ENCODE data around the gene ZNF385A. TPM values are rescaled to one million over a fixed set of nuclear protein-coding genes. Genes with fewer than 3 reads are reported as not detected.
A peak's percentile ranks its signal among the peaks of the same experiment; 100 is the strongest.
"Not testable (repeated sequence)": the region's sequence is repeated elsewhere in the genome, so short reads cannot be mapped to it uniquely, and the experiment has no call there.

Gene ZNF385A
- total and polyA plus RNA-seq, 2 donors = 1.6 to 13.6 TPM

GRCh38 chr12:54356951-54357356, 27.6 kb downstream of the ZNF385A start:
- Histone ChIP-seq H3K27ac (ENCODE audit: low read depth in 1 of 2, low read length in 1 of 2) (no peak overlapping the region), H3K36me3 (ENCODE audit: control insufficient read depth in 2 of 2, insufficient read depth in 2 of 2, low read length in 1 of 2) (no peaks in the 10 kb centered on the region), H3K9me3 (ENCODE audit: control insufficient read depth in 2 of 2, insufficient read depth in 1 of 2, low read length in 1 of 2) (no peaks in the 10 kb centered on the region), H3K27me3 (ENCODE audit: control insufficient read depth in 2 of 2, insufficient read depth in 1 of 2, low read length in 1 of 2) (no peaks in the 10 kb centered on the region), H3K4me3 (ENCODE audit: low read length in 2 of 2) (no peak overlapping the region), H3K4me1 (ENCODE audit: control insufficient read depth in 2 of 2, insufficient read depth in 2 of 2, low read length in 2 of 2) (peaks cover 14 to 51% of the 10 kb centered on the region in 2 donors)
- no peak for DNase-seq (ENCODE audit: low read depth in 6 of 9, low spot score in 9 of 9)
- 97% methylated on average over 4 of the region's 4 CpGs for WGBS

GRCh38 chr12:54356228-54356627, 28.3 kb downstream of the ZNF385A start:
- Histone ChIP-seq H3K27me3 (ENCODE audit: control insufficient read depth in 2 of 2, insufficient read depth in 1 of 2, low read length in 1 of 2) (no peaks in the 10 kb centered on the region), H3K9me3 (ENCODE audit: control insufficient read depth in 2 of 2, insufficient read depth in 1 of 2, low read length in 1 of 2) (no peaks in the 10 kb centered on the region), H3K4me3 (ENCODE audit: low read length in 2 of 2) (no peak overlapping the region), H3K36me3 (ENCODE audit: control insufficient read depth in 2 of 2, insufficient read depth in 2 of 2, low read length in 1 of 2) (peaks cover 4 to 5% of the 10 kb centered on the region in 2 donors), H3K4me1 (ENCODE audit: control insufficient read depth in 2 of 2, insufficient read depth in 2 of 2, low read length in 2 of 2) (peaks cover 16 to 59% of the 10 kb centered on the region in 2 donors), H3K27ac (ENCODE audit: low read depth in 1 of 2, low read length in 1 of 2) (no peak overlapping the region)
- DNase-seq (ENCODE audit: low read depth in 6 of 9, low spot score in 9 of 9) = no peak
- 97% methylated on average over 3 of the region's 3 CpGs for WGBS

GRCh38 chr12:54355104-54355815, 29.3 kb downstream of the ZNF385A start:
- 94% methylated on average over 6 of the region's 6 CpGs for WGBS
- DNase-seq (ENCODE audit: low read depth in 6 of 9, low spot score in 9 of 9) = no peak

GRCh38 chr12:54354271-54354670, 30.3 kb downstream of the ZNF385A start:
- H3K9me3 ChIP-seq (ENCODE audit: control insufficient read depth in 2 of 2, insufficient read depth in 1 of 2, low read length in 1 of 2); H3K4me3 ChIP-seq (ENCODE audit: low read length in 2 of 2); H3K27me3 ChIP-seq (ENCODE audit: control insufficient read depth in 2 of 2, insufficient read depth in 1 of 2, low read length in 1 of 2); H3K27ac ChIP-seq (ENCODE audit: low read depth in 1 of 2, low read length in 1 of 2); DNase-seq (ENCODE audit: low read depth in 6 of 9, low spot score in 9 of 9): not testable (repeated sequence)
- H3K36me3 ChIP-seq (ENCODE audit: control insufficient read depth in 2 of 2, insufficient read depth in 2 of 2, low read length in 1 of 2) = peaks cover 20 to 25% of the 10 kb centered on the region in 2 donors
- 87% methylated on average over 7 of the region's 7 CpGs for WGBS
- H3K4me1 ChIP-seq (ENCODE audit: control insufficient read depth in 2 of 2, insufficient read depth in 2 of 2, low read length in 2 of 2) = peaks cover 14 to 55% of the 10 kb centered on the region in 2 donors

More at GRCh38 chr12:54355104-54355815, 29.3 kb downstream of the ZNF385A start:
- Histone ChIP-seq H3K27me3 (ENCODE audit: control insufficient read depth in 2 of 2, insufficient read depth in 1 of 2, low read length in 1 of 2) (no peaks in the 10 kb centered on the region), H3K4me3 (ENCODE audit: low read length in 2 of 2) (no peak overlapping the region), H3K36me3 (ENCODE audit: control insufficient read depth in 2 of 2, insufficient read depth in 2 of 2, low read length in 1 of 2) (peaks cover 10 to 15% of the 10 kb centered on the region in 2 donors), H3K9me3 (ENCODE audit: control insufficient read depth in 2 of 2, insufficient read depth in 1 of 2, low read length in 1 of 2) (no peaks in the 10 kb centered on the region), H3K4me1 (ENCODE audit: control insufficient read depth in 2 of 2, insufficient read depth in 2 of 2, low read length in 2 of 2) (peaks cover 16 to 61% of the 10 kb centered on the region in 2 donors), H3K27ac (ENCODE audit: low read depth in 1 of 2, low read length in 1 of 2) (no peak overlapping the region)

- 37% methylated on average over 1 of the region's 1 CpG for WGBS
- H3K36me3 ChIP-seq (ENCODE audit: control insufficient read depth in 2 of 2, insufficient read depth in 2 of 2, low read length in 1 of 2) = peaks cover 24 to 34% of the 10 kb centered on the region in 2 donors
- no peak overlapping the region for H3K4me3 ChIP-seq (ENCODE audit: low read length in 2 of 2)
- no peaks in the 10 kb centered on the region for H3K27me3 ChIP-seq (ENCODE audit: control insufficient read depth in 2 of 2, insufficient read depth in 1 of 2, low read length in 1 of 2)
- no peaks in the 10 kb centered on the region for H3K9me3 ChIP-seq (ENCODE audit: control insufficient read depth in 2 of 2, insufficient read depth in 1 of 2, low read length in 1 of 2)
- peaks cover 14 to 48% of the 10 kb centered on the region in 2 donors for H3K4me1 ChIP-seq (ENCODE audit: control insufficient read depth in 2 of 2, insufficient read depth in 2 of 2, low read length in 2 of 2)
- no peak for DNase-seq (ENCODE audit: low read depth in 6 of 9, low spot score in 9 of 9)
- H3K27ac ChIP-seq (ENCODE audit: low read depth in 1 of 2, low read length in 1 of 2) = peak overlapping the region in 1 of 2 donors; percentile 60
These were observed 31.4 kb downstream of the ZNF385A start for GRCh38 chr12:54352891-54353874.

GRCh38 chr12:54352022-54352531, 32.5 kb downstream of the ZNF385A start:
- whole genome bisulfite sequencing = 6% methylated on average over 21 of the region's 21 CpGs
- H3K27ac ChIP-seq (ENCODE audit: low read depth in 1 of 2, low read length in 1 of 2) = peak overlapping the region in 1 of 2 donors; percentile 60
- H3K27me3 ChIP-seq (ENCODE audit: control insufficient read depth in 2 of 2, insufficient read depth in 1 of 2, low read length in 1 of 2) = no peaks in the 10 kb centered on the region
- peak in 4 of 9 donors; percentile 44 to 75 (median 52) for DNase-seq (ENCODE audit: low read depth in 6 of 9, low spot score in 9 of 9)
- H3K36me3 ChIP-seq (ENCODE audit: control insufficient read depth in 2 of 2, insufficient read depth in 2 of 2, low read length in 1 of 2) = peaks cover 29 to 45% of the 10 kb centered on the region in 2 donors
- H3K4me1 ChIP-seq (ENCODE audit: control insufficient read depth in 2 of 2, insufficient read depth in 2 of 2, low read length in 2 of 2) = peaks cover 11 to 37% of the 10 kb centered on the region in 2 donors
- no peaks in the 10 kb centered on the region for H3K9me3 ChIP-seq (ENCODE audit: control insufficient read depth in 2 of 2, insufficient read depth in 1 of 2, low read length in 1 of 2)
- peak overlapping the region; percentile 26 to 47 for H3K4me3 ChIP-seq (ENCODE audit: low read length in 2 of 2)

GRCh38 chr12:54351341-54351740, 33.2 kb downstream of the ZNF385A start:
- H3K4me3 ChIP-seq (ENCODE audit: low read length in 2 of 2) = no peak overlapping the region
- no peaks in the 10 kb centered on the region for H3K9me3 ChIP-seq (ENCODE audit: control insufficient read depth in 2 of 2, insufficient read depth in 1 of 2, low read length in 1 of 2)
- DNase-seq (ENCODE audit: low read depth in 6 of 9, low spot score in 9 of 9) = no peak
- H3K4me1 ChIP-seq (ENCODE audit: control insufficient read depth in 2 of 2, insufficient read depth in 2 of 2, low read length in 2 of 2) = peaks cover 11 to 30% of the 10 kb centered on the region in 2 donors
- H3K27ac ChIP-seq (ENCODE audit: low read depth in 1 of 2, low read length in 1 of 2) = peak overlapping the region in 1 of 2 donors; percentile 60
- no peaks in the 10 kb centered on the region for H3K27me3 ChIP-seq (ENCODE audit: control insufficient read depth in 2 of 2, insufficient read depth in 1 of 2, low read length in 1 of 2)
- H3K36me3 ChIP-seq (ENCODE audit: control insufficient read depth in 2 of 2, insufficient read depth in 2 of 2, low read length in 1 of 2) = peaks cover 29 to 52% of the 10 kb centered on the region in 2 donors
- 90% methylated on average over 4 of the region's 4 CpGs for WGBS

GRCh38 chr12:54350743-54351142, 33.8 kb downstream of the ZNF385A start:
- Histone ChIP-seq H3K9me3 (ENCODE audit: control insufficient read depth in 2 of 2, insufficient read depth in 1 of 2, low read length in 1 of 2) (no peaks in the 10 kb centered on the region), H3K36me3 (ENCODE audit: control insufficient read depth in 2 of 2, insufficient read depth in 2 of 2, low read length in 1 of 2) (peaks cover 32 to 57% of the 10 kb centered on the region in 2 donors), H3K27me3 (ENCODE audit: control insufficient read depth in 2 of 2, insufficient read depth in 1 of 2, low read length in 1 of 2) (no peaks in the 10 kb centered on the region), H3K4me1 (ENCODE audit: control insufficient read depth in 2 of 2, insufficient read depth in 2 of 2, low read length in 2 of 2) (peaks cover 11 to 27% of the 10 kb centered on the region in 2 donors), H3K27ac (ENCODE audit: low read depth in 1 of 2, low read length in 1 of 2) (no peak overlapping the region), H3K4me3 (ENCODE audit: low read length in 2 of 2) (no peak overlapping the region)
- DNase-seq (ENCODE audit: low read depth in 6 of 9, low spot score in 9 of 9) = no peak
- WGBS = 79% methylated on average over 3 of the region's 3 CpGs

All from thymus (tissue), 11 donors.